ENCODE results near the gene ANKS3.

GRCh38 chr16:4733211-4733742 lies 794 bp downstream of the ANKS3 start:
- TF ChIP-seq CTCF (IDR thresholded peaks at IDR 0.05), result no peak
- TF ChIP-seq POLR2A (IDR thresholded peaks at IDR 0.05), result no peak
